Ovary (tissue), 9 donors: ENCODE data around the gene DNER. TPM values are rescaled to one million over a fixed set of nuclear protein-coding genes. Genes with fewer than 3 reads are reported as not detected.

Experiments used
- DNase-seq, 5 donors: peaks; one replicate each; pipeline ENCODE4 v3.0.0-alpha.2; 2019 to 2020
- H3K27ac ChIP-seq, 2 donors: fragments of 200-600 bp; one replicate each; pipeline versions ENCODE4 v1.5.1 to v1.8.0; 2019 to 2022
- H3K27me3 ChIP-seq: fragments of 200-600 bp; one replicate; pipeline ENCODE4 v1.8.0; 2022
- H3K36me3 ChIP-seq: fragments of 200-600 bp; sonication (generic); one replicate; pipeline ENCODE4 v1.5.1; 2019
- H3K4me1 ChIP-seq: one replicate; pipeline ENCODE4 v1.8.1; 2013; ENCODE audit warnings: mild to moderate bottlenecking, moderate library complexity; ENCODE audit not compliant: insufficient read depth
- H3K4me3 ChIP-seq: fragments of 200-600 bp; sonication (generic); one replicate; pipeline ENCODE4 v1.5.1; 2017
- H3K9me3 ChIP-seq, 2 donors: fragments of 200-600 bp in 1 of 2; sonication (generic) in 1 of 2; one replicate each; pipeline versions ENCODE4 v1.5.1 to v1.8.1; 2013 to 2019; ENCODE audit warnings: mild to moderate bottlenecking in 1 of 2, moderate library complexity in 1 of 2
- EP300 ChIP-seq: sonication (generic); formaldehyde crosslinking; IDR thresholded peaks from one replicate; pipeline ENCODE4 v1.6.1; 2017; ENCODE audit warnings: antibody characterized with exemption
- POLR2A ChIP-seq: fragments of 450-650 bp; IDR thresholded peaks from one replicate; pipeline ENCODE4 v1.6.1; 2017; ENCODE audit warnings: antibody characterized with exemption, mild to moderate bottlenecking, moderate library complexity
- WGBS, 3 donors: extraction: QIAGEN DNeasy Blood & Tissue Kit in 1 of 3; methylation state at CpG; one replicate each; pipeline versions ENCODE4 v1.1.5 to v1.1.7; 2013 to 2017; 5-methylcytosine and 5-hydroxymethylcytosine counted together
- intact Hi-C, 4 donors: fragments of 100-400 bp; cut with DNase I; formaldehyde crosslinking; loops; one replicate each; pipeline versions ENCODE4 v1.11.0 to v1.15.1; 2022 to 2023
- polyA plus RNA-seq, 2 donors: library from polyadenylated mRNA; stranded (reverse); fragments of 200-250 nt in 1 of 2; fragments of 350-450 nt in 1 of 2; fragmentation: Illumina TruSeq in 1 of 2; extraction: RNeasy Lipid Tissue Mini Kit (QIAGEN cat#74804) in 1 of 2; gene quantifications; one replicate each; pipeline ENCODE4 v1.2.3, GENCODE V29; 2013 to 2014
- total RNA-seq, 7 donors: library from RNA; depleted of rRNA in 2 of 7; stranded (reverse); fragments of >200 nt in 2 of 7; fragmentation: NEBNext Ultra II Directional in 3 of 7; extraction: Animal tissue kit (Norgen Biotek cat#: 25700) in 3 of 7; gene quantifications; one replicate each; pipeline versions ENCODE4 v1.1.0 to v1.2.4, GENCODE V29; 2016 to 2023
- TF ChIP-seq, protein P1 (sequence below), 3 donors: fragments of 450-650 bp in 2 of 3; fragments of 200-600 bp in 1 of 3; IDR thresholded peaks; one replicate each; pipeline versions ENCODE4 v1.5.1 to v1.8.0; 2016 to 2022; ENCODE audit warnings: antibody characterized with exemption in 3 of 3, mild to moderate bottlenecking in 1 of 3
- donor health status: DM: no; HTN: no; CAD: no; lungs with moderate emphysema.
- donor health status: DM: no; HTN: no; CAD: no.
- donor health status: Bipolar disorder and iron deficiency.
- donor health status: DM: yes; HTN: yes; CAD: no.
- donor health status: DM: no; HTN: no; CAD: no.
- donor health status: DM: yes; HTN: yes; CAD: no.

Gene DNER
- total and polyA plus RNA-seq, 9 donors: 0.17 to 2.7 (median 1.2) TPM; not detected in 1

- no peaks in the 10 kb centered on the region for H3K4me1 ChIP-seq
- no peak for DNase-seq
- WGBS, 3 donors: 83 to 93% (median 89%) methylated on average over 9 of the region's 9 CpGs
These were observed 364.1 kb downstream of the DNER start for GRCh38 chr2:229350117-229350805.

GRCh38 chr2:229348128-229348527 is 366.2 kb downstream of the DNER start:
- no peak for DNase-seq
- Histone ChIP-seq H3K4me3 (no peak overlapping the region), H3K9me3 (no peaks in the 10 kb centered on the region), H3K27me3 (no peaks in the 10 kb centered on the region), H3K36me3 (no peaks in the 10 kb centered on the region), H3K27ac (no peak overlapping the region), H3K4me1 (no peaks in the 10 kb centered on the region)
- TF ChIP-seq, protein P1, sequence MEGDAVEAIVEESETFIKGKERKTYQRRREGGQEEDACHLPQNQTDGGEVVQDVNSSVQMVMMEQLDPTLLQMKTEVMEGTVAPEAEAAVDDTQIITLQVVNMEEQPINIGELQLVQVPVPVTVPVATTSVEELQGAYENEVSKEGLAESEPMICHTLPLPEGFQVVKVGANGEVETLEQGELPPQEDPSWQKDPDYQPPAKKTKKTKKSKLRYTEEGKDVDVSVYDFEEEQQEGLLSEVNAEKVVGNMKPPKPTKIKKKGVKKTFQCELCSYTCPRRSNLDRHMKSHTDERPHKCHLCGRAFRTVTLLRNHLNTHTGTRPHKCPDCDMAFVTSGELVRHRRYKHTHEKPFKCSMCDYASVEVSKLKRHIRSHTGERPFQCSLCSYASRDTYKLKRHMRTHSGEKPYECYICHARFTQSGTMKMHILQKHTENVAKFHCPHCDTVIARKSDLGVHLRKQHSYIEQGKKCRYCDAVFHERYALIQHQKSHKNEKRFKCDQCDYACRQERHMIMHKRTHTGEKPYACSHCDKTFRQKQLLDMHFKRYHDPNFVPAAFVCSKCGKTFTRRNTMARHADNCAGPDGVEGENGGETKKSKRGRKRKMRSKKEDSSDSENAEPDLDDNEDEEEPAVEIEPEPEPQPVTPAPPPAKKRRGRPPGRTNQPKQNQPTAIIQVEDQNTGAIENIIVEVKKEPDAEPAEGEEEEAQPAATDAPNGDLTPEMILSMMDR (IDR thresholded peaks at IDR 0.05): no peak
- intact Hi-C loops: loop anchor here in 1 of 4 donors (10.0 kb wide), 1 partner anchor 237 kb away; no protein-coding TSS in a partner anchor
- WGBS, 3 donors: 92 to 93% (median 93%) methylated on average over 3 of the region's 3 CpGs

More at GRCh38 chr2:229350117-229350805, 364.1 kb downstream of the DNER start:
- no peak overlapping the region for H3K27ac ChIP-seq
- no peaks in the 10 kb centered on the region for H3K36me3 ChIP-seq
- TF ChIP-seq POLR2A (no peak), EP300 (no peak)
- TF ChIP-seq, protein P1 (IDR thresholded peaks at IDR 0.05): no peak
- intact Hi-C loops: no loop called here
- no peaks in the 10 kb centered on the region for H3K9me3 ChIP-seq
- H3K27me3 ChIP-seq: no peaks in the 10 kb centered on the region
- H3K4me3 ChIP-seq: no peak overlapping the region

GRCh38 chr2:229346816-229347540 is 367.4 kb downstream of the DNER start:
- TF ChIP-seq, protein P1 (IDR thresholded peaks at IDR 0.05): no peak
- no peak for TF ChIP-seq EP300
- no peak for TF ChIP-seq POLR2A
- intact Hi-C loops: loop anchor here in 1 of 4 donors (10.0 kb wide), 1 partner anchor 238 kb away; no protein-coding TSS in a partner anchor

DNA sequence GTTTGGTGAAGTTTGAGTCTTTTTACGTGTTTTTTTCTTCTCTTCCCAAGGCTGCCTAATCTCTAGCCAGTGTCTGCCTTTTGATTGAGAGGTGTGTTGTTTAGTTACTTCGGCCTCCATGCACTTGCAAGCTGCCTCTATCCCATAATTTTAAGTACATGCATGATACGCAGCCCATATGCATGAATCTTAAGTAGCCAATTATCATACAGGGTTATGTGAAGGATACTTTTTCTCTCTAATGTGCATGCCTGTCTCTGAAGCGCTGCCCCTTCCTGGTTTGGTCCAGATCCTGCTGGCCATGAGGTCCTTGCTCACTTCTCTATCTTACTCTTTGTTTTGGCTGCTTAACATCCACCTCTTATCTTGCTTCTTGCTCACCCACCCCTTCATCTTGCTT is 369.4 kb downstream of the DNER start:
- intact Hi-C loops: loop anchor here in 2 of 4 donors (5.0 to 10.0 kb wide), 2 partner anchors 240 to 242 kb away; no protein-coding TSS in a partner anchor
- WGBS, 3 donors: 79 to 86% (median 81%) methylated on average over 4 of the region's 4 CpGs

More at GRCh38 chr2:229346816-229347540, 367.4 kb downstream of the DNER start:
- Histone ChIP-seq H3K36me3 (no peaks in the 10 kb centered on the region), H3K9me3 (no peaks in the 10 kb centered on the region), H3K4me3 (no peak overlapping the region), H3K27me3 (no peaks in the 10 kb centered on the region), H3K27ac (no peak overlapping the region), H3K4me1 (no peaks in the 10 kb centered on the region)
- WGBS, 3 donors: 61 to 70% (median 68%) methylated on average over 4 of the region's 4 CpGs
- DNase-seq: no peak

More for the DNA sequence above, 369.4 kb downstream of the DNER start:
- no peaks in the 10 kb centered on the region for H3K27me3 ChIP-seq
- H3K4me3 ChIP-seq: no peak overlapping the region
- H3K36me3 ChIP-seq: no peaks in the 10 kb centered on the region
- no peak for TF ChIP-seq EP300
- no peak for TF ChIP-seq POLR2A
- TF ChIP-seq, protein P1 (IDR thresholded peaks at IDR 0.05): no peak
- H3K27ac ChIP-seq: no peak overlapping the region
- no peaks in the 10 kb centered on the region for H3K9me3 ChIP-seq
- DNase-seq: no peak
- no peaks in the 10 kb centered on the region for H3K4me1 ChIP-seq
